Activated CD4-positive, alpha-beta T cell treated with anti-CD3 and anti-CD28 coated beads for 24 hours (primary cell): ENCODE results near the gene SOX4.

Experiments
- DNase-seq, 2 donors: peaks; one replicate each; pipeline ENCODE4 v3.0.0-alpha.2; 2020; ENCODE audit warnings: low read depth in 2 of 2

SOX4 gene

GRCh38 chr6:21612067-21612745, 18.7 kb downstream of the SOX4 start:
- DNase-seq, result no peak

GRCh38 chr6:21613809-21614208, 20.3 kb downstream of the SOX4 start:
- no peak for DNase-seq

GRCh38 chr6:21614226-21614625, 20.7 kb downstream of the SOX4 start:
- DNase-seq, result no peak

GRCh38 chr6:21615504-21615903, 22.0 kb downstream of the SOX4 start:
- no peak for DNase-seq

GRCh38 chr6:21616005-21616404, 22.5 kb downstream of the SOX4 start:
- DNase-seq, result no peak

GRCh38 chr6:21625642-21626041, 32.1 kb downstream of the SOX4 start:
- DNase-seq, result no peak

- no peak for DNase-seq
Observed at GRCh38 chr6:21626756-21627155, 33.2 kb downstream of the SOX4 start.

- DNase-seq, result no peak
Observed at GRCh38 chr6:21628160-21628559, 34.6 kb downstream of the SOX4 start.

GRCh38 chr6:21633511-21634109, 40.1 kb downstream of the SOX4 start:
- DNase-seq, result no peak

- no peak for DNase-seq
Observed at GRCh38 chr6:21634582-21634981, 41.0 kb downstream of the SOX4 start.

- no peak for DNase-seq
Observed at GRCh38 chr6:21636876-21637275, 43.3 kb downstream of the SOX4 start.

- DNase-seq, result no peak
Observed at GRCh38 chr6:21639316-21639715, 45.8 kb downstream of the SOX4 start.
